GM03348 (cell line): Measurements from ENCODE around the gene FEV.

ENCODE experiments used
- DNase-seq: peaks from one replicate; pipeline ENCODE4 v3.0.0; 2012; ENCODE audit warnings: low spot score

Gene FEV

GRCh38 chr2:219017201-219017931 is 32.4 kb upstream of the FEV start:
- DNase-seq = no peak

GRCh38 chr2:219016721-219017120 is 31.7 kb upstream of the FEV start:
- DNase-seq = no peak

GRCh38 chr2:219010873-219011272 is 25.9 kb upstream of the FEV start:
- no peak for DNase-seq

- no peak for DNase-seq
Measured at GRCh38 chr2:219010162-219010756, 25.3 kb upstream of the FEV start.

GRCh38 chr2:219009294-219009693 is 24.3 kb upstream of the FEV start:
- no peak for DNase-seq

GRCh38 chr2:219003979-219004378 is 19.0 kb upstream of the FEV start:
- DNase-seq = no peak

- peak; percentile 50 for DNase-seq
Measured at GRCh38 chr2:219003267-219003634, 18.3 kb upstream of the FEV start.

GRCh38 chr2:219002395-219003266 is 17.6 kb upstream of the FEV start:
- peak; percentile 37 for DNase-seq

- DNase-seq = no peak
Measured at GRCh38 chr2:219001577-219002394, 16.8 kb upstream of the FEV start.

- no peak for DNase-seq
Measured at GRCh38 chr2:219001100-219001576, 16.2 kb upstream of the FEV start.

GRCh38 chr2:219000569-219000960 is 15.6 kb upstream of the FEV start:
- DNase-seq = no peak

GRCh38 chr2:218999881-219000568 is 15.0 kb upstream of the FEV start:
- DNase-seq = no peak

- no peak for DNase-seq
Measured at GRCh38 chr2:218999021-218999880, 14.3 kb upstream of the FEV start.

- no peak for DNase-seq
Measured at GRCh38 chr2:218998414-218999002, 13.5 kb upstream of the FEV start.

- no peak for DNase-seq
Measured at GRCh38 chr2:218997731-218998130, 12.7 kb upstream of the FEV start.

GRCh38 chr2:218996937-218997336 is 12.0 kb upstream of the FEV start:
- DNase-seq = no peak

GRCh38 chr2:218995972-218996711 is 11.2 kb upstream of the FEV start:
- DNase-seq = peak; percentile 97

GRCh38 chr2:218995561-218995960 is 10.6 kb upstream of the FEV start:
- no peak for DNase-seq
